ENCODE measurements around the gene AKAP6. TPM values are rescaled to one million over a fixed set of nuclear protein-coding genes. Genes with fewer than 3 reads are reported as not detected.

Gene AKAP6
- total RNA-seq, 1 donor from 2014 or later: 0.21 TPM

- Mint-ChIP-seq H3K27me3 (ENCODE audit: insufficient read depth) (no peaks in the 10 kb centered on the region), H3K27ac (no peak overlapping the region), H3K4me1 (ENCODE audit: low read depth) (no peaks in the 10 kb centered on the region), H3K4me3 (no peak overlapping the region), H3K9me3 (no peaks in the 10 kb centered on the region), H3K36me3 (ENCODE audit: low read depth) (no peaks in the 10 kb centered on the region)
- DNase-seq (ENCODE audit: low spot score): no peak
- intact Hi-C loops (cut with micrococcal nuclease): no loop called here
Observed at GRCh38 chr14:32693114-32693513, 364.0 kb downstream of the AKAP6 start.

- no peak for DNase-seq (ENCODE audit: low spot score)
- Mint-ChIP-seq H3K4me3 (no peak overlapping the region), H3K27me3 (ENCODE audit: insufficient read depth) (no peaks in the 10 kb centered on the region), H3K9me3 (no peaks in the 10 kb centered on the region), H3K36me3 (ENCODE audit: low read depth) (no peaks in the 10 kb centered on the region), H3K4me1 (ENCODE audit: low read depth) (no peaks in the 10 kb centered on the region), H3K27ac (no peak overlapping the region)
- intact Hi-C loops (cut with micrococcal nuclease): no loop called here
Observed at GRCh38 chr14:32694795-32695449, 365.8 kb downstream of the AKAP6 start.

DNA sequence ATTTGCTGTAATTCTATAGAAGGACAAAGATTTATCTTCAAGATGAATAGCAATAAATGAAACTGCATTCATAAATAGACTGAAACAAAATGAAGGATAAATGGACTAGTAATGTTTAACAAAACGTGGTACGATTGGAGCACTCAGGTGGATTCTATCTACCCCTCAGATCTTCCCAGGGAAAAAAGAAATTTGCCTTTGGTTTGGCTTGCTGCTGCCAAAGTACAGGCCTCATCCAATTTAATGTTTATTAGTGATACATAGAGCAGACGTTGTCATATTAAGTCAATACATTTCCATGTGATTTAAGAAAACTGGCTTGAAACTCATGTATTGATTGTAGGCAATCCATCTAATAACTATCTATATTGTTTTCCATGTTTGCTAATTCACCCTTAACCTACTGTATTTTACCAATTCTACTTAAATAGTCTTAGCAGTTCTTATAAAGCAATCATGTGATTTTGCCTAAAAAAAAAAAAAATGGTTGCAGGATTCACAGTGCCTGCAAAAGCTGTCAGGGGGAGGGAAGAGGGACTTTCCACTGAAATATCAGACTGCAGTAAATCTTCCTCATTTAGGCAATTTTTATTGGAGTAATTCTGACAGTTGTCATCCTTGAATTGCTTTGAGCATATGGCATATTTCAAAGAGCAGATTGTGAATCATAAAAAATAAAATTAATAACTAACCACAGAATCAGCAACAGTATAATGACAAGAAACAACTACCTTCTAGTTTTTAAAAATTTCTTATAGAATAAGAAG lies 367.4 kb downstream of the AKAP6 start:
- no peaks in the 10 kb centered on the region for H3K4me1 Mint-ChIP-seq (ENCODE audit: low read depth)
- DNase-seq (ENCODE audit: low spot score): no peak
- intact Hi-C loops (cut with micrococcal nuclease): no loop called here
- H3K27ac Mint-ChIP-seq: no peak overlapping the region
- no peaks in the 10 kb centered on the region for H3K27me3 Mint-ChIP-seq (ENCODE audit: insufficient read depth)
- H3K36me3 Mint-ChIP-seq (ENCODE audit: low read depth): no peaks in the 10 kb centered on the region
- no peak overlapping the region for H3K4me3 Mint-ChIP-seq
- H3K9me3 Mint-ChIP-seq: no peaks in the 10 kb centered on the region

DNA sequence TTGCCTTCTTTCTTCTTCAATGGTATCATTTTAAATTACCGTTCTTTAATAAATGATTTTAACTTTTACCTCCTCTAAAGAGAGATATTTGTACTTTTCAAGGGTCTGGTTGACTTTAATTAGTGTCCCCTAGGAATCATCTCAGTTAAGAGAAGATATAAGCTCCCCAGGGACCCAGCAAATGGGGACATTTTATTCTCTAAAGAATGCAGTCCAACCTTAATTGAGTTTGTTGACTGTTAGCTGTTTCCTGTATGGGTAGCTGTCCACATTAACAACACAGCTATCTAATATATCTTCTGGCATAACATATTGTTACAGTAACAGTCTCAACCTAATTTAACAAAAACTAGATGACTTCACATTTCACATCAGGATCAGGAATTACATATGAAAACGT lies 368.0 kb downstream of the AKAP6 start:
- Mint-ChIP-seq H3K27me3 (ENCODE audit: insufficient read depth) (no peaks in the 10 kb centered on the region), H3K4me1 (ENCODE audit: low read depth) (no peaks in the 10 kb centered on the region), H3K9me3 (no peaks in the 10 kb centered on the region), H3K4me3 (no peak overlapping the region), H3K27ac (no peak overlapping the region), H3K36me3 (ENCODE audit: low read depth) (no peaks in the 10 kb centered on the region)
- no peak for DNase-seq (ENCODE audit: low spot score)
- intact Hi-C loops (cut with micrococcal nuclease): no loop called here

DNA sequence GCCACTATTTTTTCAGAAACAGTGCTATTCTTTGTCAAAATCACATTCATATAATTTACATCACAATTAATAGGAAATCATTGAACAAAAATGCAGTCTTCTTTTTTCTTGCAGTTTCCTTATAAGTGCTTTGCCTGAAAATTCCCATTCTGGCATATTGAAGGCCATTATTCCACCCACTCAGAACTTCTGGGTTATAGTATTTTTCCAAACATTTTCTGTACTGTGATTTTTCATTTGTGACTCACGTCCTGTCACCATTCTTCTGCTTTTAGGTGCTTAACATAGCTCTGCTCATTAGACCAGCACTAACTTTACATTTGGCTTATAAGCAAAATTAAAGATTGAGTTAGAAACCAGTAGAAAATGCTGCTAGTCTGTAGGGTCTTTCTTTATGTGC lies 368.6 kb downstream of the AKAP6 start:
- no peaks in the 10 kb centered on the region for H3K27me3 Mint-ChIP-seq (ENCODE audit: insufficient read depth)
- H3K36me3 Mint-ChIP-seq (ENCODE audit: low read depth): no peaks in the 10 kb centered on the region
- H3K9me3 Mint-ChIP-seq: no peaks in the 10 kb centered on the region
- H3K27ac Mint-ChIP-seq: no peak overlapping the region
- no peak for DNase-seq (ENCODE audit: low spot score)
- no peaks in the 10 kb centered on the region for H3K4me1 Mint-ChIP-seq (ENCODE audit: low read depth)
- intact Hi-C loops (cut with micrococcal nuclease): no loop called here
- H3K4me3 Mint-ChIP-seq: no peak overlapping the region

- DNase-seq (ENCODE audit: low spot score): no peak
- Mint-ChIP-seq H3K9me3 (no peaks in the 10 kb centered on the region), H3K27me3 (ENCODE audit: insufficient read depth) (no peaks in the 10 kb centered on the region), H3K27ac (no peak overlapping the region), H3K4me3 (no peak overlapping the region), H3K36me3 (ENCODE audit: low read depth) (no peaks in the 10 kb centered on the region), H3K4me1 (ENCODE audit: low read depth) (no peaks in the 10 kb centered on the region)
- intact Hi-C loops (cut with micrococcal nuclease): no loop called here
Observed at GRCh38 chr14:32698831-32699230, 369.7 kb downstream of the AKAP6 start.

- Mint-ChIP-seq H3K4me1 (ENCODE audit: low read depth) (no peaks in the 10 kb centered on the region), H3K4me3 (no peak overlapping the region)
- intact Hi-C loops (cut with micrococcal nuclease): no loop called here
Observed at GRCh38 chr14:32701475-32701874, 372.4 kb downstream of the AKAP6 start.

GRCh38 chr14:32702088-32702487 lies 373.0 kb downstream of the AKAP6 start:
- intact Hi-C loops (cut with micrococcal nuclease): no loop called here
- H3K9me3 Mint-ChIP-seq: no peaks in the 10 kb centered on the region
- no peak overlapping the region for H3K27ac Mint-ChIP-seq
- H3K4me3 Mint-ChIP-seq: no peak overlapping the region
- H3K4me1 Mint-ChIP-seq (ENCODE audit: low read depth): no peaks in the 10 kb centered on the region
- no peak for DNase-seq (ENCODE audit: low spot score)
- H3K36me3 Mint-ChIP-seq (ENCODE audit: low read depth): no peaks in the 10 kb centered on the region
- H3K27me3 Mint-ChIP-seq (ENCODE audit: insufficient read depth): no peaks in the 10 kb centered on the region

More at GRCh38 chr14:32701475-32701874, 372.4 kb downstream of the AKAP6 start:
- Mint-ChIP-seq H3K9me3 (no peaks in the 10 kb centered on the region), H3K27me3 (ENCODE audit: insufficient read depth) (no peaks in the 10 kb centered on the region), H3K36me3 (ENCODE audit: low read depth) (no peaks in the 10 kb centered on the region), H3K27ac (no peak overlapping the region)
- no peak for DNase-seq (ENCODE audit: low spot score)

DNA sequence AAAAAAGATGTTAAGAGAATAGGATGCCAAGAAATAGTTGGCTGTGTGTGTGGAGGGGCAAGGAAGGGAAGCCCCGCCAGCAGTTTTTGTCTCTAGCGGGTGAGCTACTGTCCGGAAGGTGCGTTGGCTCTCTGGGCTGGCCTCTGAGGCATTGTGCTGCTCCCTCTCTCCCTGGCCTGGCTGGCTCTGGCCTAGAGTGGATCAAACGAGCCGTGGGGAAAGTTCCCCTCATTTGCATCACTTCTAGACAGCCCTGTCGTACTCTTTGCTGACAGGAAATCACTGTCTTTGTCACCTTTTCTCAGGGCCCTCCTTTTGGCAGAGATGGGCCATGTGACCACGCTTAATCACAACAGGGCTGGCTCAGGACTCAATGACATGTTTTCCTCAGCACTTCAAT lies 373.5 kb downstream of the AKAP6 start:
- H3K4me1 Mint-ChIP-seq (ENCODE audit: low read depth): no peaks in the 10 kb centered on the region
- no peaks in the 10 kb centered on the region for H3K27me3 Mint-ChIP-seq (ENCODE audit: insufficient read depth)
- intact Hi-C loops (cut with micrococcal nuclease): no loop called here
- DNase-seq (ENCODE audit: low spot score): no peak
- no peaks in the 10 kb centered on the region for H3K9me3 Mint-ChIP-seq
- no peaks in the 10 kb centered on the region for H3K36me3 Mint-ChIP-seq (ENCODE audit: low read depth)
- H3K4me3 Mint-ChIP-seq: no peak overlapping the region
- H3K27ac Mint-ChIP-seq: no peak overlapping the region

DNA sequence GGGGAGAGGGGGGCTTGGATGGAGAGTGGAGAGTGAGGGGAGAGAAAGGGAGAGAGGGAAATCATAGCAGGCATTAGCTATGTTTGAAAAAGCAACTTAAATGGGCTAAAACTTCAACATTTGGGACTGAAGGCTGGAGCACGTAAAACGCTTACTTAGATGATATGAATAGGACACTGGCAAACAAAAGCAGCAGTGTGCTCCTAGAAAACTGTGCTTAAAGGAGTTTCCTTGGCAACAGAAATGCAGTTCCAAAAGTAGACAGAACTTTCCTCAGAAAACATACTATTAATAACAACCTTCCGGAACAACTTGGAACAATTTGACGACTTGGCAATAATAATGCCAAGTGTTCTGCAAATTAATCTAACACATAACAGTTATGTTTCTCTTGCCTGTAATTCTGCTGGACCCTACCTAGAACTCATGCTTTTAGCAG lies 374.1 kb downstream of the AKAP6 start:
- Mint-ChIP-seq H3K4me1 (ENCODE audit: low read depth) (no peaks in the 10 kb centered on the region), H3K9me3 (no peaks in the 10 kb centered on the region), H3K36me3 (ENCODE audit: low read depth) (no peaks in the 10 kb centered on the region), H3K4me3 (no peak overlapping the region), H3K27me3 (ENCODE audit: insufficient read depth) (no peaks in the 10 kb centered on the region), H3K27ac (no peak overlapping the region)
- no peak for DNase-seq (ENCODE audit: low spot score)
- intact Hi-C loops (cut with micrococcal nuclease): no loop called here

- intact Hi-C loops (cut with micrococcal nuclease): no loop called here
- H3K27ac Mint-ChIP-seq: no peak overlapping the region
- no peaks in the 10 kb centered on the region for H3K36me3 Mint-ChIP-seq (ENCODE audit: low read depth)
- no peaks in the 10 kb centered on the region for H3K27me3 Mint-ChIP-seq (ENCODE audit: insufficient read depth)
- no peak for DNase-seq (ENCODE audit: low spot score)
- no peaks in the 10 kb centered on the region for H3K4me1 Mint-ChIP-seq (ENCODE audit: low read depth)
- H3K9me3 Mint-ChIP-seq: no peaks in the 10 kb centered on the region
- no peak overlapping the region for H3K4me3 Mint-ChIP-seq
Observed at GRCh38 chr14:32706721-32707519, 377.8 kb downstream of the AKAP6 start.

GRCh38 chr14:32707742-32708500 lies 378.8 kb downstream of the AKAP6 start:
- intact Hi-C loops (cut with micrococcal nuclease): no loop called here
- no peaks in the 10 kb centered on the region for H3K4me1 Mint-ChIP-seq (ENCODE audit: low read depth)

More at GRCh38 chr14:32707742-32708500, 378.8 kb downstream of the AKAP6 start:
- H3K4me3 Mint-ChIP-seq: no peak overlapping the region
- H3K27me3 Mint-ChIP-seq (ENCODE audit: insufficient read depth): no peaks in the 10 kb centered on the region
- H3K27ac Mint-ChIP-seq: no peak overlapping the region
- H3K9me3 Mint-ChIP-seq: no peaks in the 10 kb centered on the region
- no peak for DNase-seq (ENCODE audit: low spot score)
- H3K36me3 Mint-ChIP-seq (ENCODE audit: low read depth): no peaks in the 10 kb centered on the region

All from activated T-helper 1 cell treated with anti-CD3 and anti-CD28 coated beads, Interleukin-12 subunit alpha, Interleukin-12 subunit beta, Interleukin-2, Interleukin-4 antibody, amounts not matched to agents 30 ng/mL and 10 ng/mL and 1 ng/mL, durations not matched to agents 14 hours and 24 hours and 36 hours (primary cell).